ENCODE data around the gene CEBPB. TPM values are rescaled to one million over a fixed set of nuclear protein-coding genes. Genes with fewer than 3 reads are reported as not detected.

The CEBPB gene
- total RNA-seq, 4 donors from 2014 or later: 110 to 267 (median 166) TPM

DNA sequence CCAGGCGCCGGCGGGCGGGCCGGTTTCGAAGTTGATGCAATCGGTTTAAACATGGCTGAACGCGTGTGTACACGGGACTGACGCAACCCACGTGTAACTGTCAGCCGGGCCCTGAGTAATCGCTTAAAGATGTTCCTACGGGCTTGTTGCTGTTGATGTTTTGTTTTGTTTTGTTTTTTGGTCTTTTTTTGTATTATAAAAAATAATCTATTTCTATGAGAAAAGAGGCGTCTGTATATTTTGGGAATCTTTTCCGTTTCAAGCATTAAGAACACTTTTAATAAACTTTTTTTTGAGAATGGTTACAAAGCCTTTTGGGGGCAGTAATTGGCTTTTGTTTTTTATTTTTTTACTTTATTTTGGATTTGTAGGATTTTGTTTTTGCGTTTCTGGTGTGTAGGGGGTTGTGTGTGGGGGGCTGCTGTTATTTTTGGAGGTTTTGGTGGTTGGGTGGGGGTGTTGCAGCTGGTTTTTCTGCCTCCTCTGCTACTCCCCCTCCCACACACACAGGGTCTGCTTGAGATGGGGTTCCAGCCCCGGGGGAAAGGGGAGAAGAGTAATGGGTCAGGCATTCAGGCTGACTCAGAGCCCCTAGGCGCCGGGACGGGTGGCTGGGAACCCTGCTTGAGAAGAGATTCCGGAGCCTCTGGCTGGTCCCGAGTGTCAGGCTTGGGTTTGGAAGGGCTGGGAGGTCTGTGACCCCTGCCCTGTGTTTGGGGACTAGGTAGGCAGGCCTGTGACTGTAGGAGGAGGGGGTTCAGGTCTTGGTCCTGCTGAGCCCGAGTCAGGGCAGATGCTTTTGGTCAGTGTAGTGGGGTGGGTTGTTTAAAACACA, 2.0 kb downstream of the CEBPB start:
- TF ChIP-seq, protein P1, sequence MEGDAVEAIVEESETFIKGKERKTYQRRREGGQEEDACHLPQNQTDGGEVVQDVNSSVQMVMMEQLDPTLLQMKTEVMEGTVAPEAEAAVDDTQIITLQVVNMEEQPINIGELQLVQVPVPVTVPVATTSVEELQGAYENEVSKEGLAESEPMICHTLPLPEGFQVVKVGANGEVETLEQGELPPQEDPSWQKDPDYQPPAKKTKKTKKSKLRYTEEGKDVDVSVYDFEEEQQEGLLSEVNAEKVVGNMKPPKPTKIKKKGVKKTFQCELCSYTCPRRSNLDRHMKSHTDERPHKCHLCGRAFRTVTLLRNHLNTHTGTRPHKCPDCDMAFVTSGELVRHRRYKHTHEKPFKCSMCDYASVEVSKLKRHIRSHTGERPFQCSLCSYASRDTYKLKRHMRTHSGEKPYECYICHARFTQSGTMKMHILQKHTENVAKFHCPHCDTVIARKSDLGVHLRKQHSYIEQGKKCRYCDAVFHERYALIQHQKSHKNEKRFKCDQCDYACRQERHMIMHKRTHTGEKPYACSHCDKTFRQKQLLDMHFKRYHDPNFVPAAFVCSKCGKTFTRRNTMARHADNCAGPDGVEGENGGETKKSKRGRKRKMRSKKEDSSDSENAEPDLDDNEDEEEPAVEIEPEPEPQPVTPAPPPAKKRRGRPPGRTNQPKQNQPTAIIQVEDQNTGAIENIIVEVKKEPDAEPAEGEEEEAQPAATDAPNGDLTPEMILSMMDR (IDR thresholded peaks at IDR 0.05; ENCODE audit: low read depth): no peak

DNA sequence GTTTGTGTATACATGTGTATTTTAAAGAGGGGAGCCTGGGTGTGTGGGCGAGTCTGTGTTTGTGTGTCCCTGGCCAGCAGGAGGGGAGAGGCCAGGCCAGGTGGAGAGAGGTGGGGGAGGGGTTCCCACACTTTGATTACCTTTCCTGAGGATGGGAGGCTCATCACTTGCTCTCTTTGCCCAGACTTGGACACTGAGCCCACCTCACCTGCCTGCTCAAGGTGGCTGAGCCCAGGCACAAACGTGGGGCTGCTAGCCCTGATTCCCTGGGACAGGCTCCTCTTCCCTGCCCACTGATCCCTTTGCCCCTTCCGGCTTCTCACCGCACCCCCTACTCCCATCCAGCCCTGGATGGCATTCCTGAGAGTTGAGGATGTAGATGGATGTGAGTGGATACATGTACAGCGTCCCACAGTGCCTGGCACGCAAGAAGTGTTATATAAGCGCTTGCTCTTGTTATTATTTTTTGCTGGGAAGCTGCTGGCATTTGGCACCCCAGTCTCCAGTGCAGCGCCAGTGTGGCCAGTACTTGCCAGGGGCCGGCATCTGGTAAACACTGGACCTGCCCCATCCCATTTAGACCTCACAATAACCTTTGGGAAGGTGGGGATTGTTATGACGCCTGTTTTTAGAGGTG, 2.7 kb downstream of the CEBPB start:
- TF ChIP-seq, protein P1 (IDR thresholded peaks at IDR 0.05; ENCODE audit: low read depth): no peak

DNA sequence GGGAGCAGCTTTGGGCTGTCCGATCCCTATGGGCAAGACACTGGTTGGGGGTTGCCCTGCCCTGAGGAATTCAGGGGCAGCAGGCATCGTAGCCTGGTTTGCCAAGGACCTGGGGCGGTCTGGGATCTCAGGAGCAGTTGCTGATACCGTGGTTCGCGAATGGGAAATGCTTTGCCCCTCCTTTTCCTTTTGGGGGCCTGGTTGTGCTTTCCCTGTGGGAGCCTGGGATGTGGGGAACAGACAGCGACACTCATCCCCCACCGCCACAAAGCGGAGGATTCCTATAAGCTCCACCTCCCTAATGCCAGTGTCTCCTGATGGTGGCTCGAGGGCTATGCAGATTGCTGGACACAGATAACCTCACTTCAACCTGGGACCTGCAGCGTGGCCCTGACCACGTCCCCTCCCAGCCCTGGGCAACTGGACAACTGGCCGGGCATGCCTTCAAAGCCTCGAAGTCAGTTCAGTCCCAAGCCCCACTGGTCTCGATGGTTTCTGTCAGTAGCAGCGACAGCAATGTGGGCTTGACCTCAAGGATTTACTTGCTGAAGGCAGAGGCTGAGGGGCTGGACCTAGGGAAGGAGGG, 3.3 kb downstream of the CEBPB start:
- TF ChIP-seq, protein P1 (IDR thresholded peaks at IDR 0.05; ENCODE audit: low read depth): no peak

DNA sequence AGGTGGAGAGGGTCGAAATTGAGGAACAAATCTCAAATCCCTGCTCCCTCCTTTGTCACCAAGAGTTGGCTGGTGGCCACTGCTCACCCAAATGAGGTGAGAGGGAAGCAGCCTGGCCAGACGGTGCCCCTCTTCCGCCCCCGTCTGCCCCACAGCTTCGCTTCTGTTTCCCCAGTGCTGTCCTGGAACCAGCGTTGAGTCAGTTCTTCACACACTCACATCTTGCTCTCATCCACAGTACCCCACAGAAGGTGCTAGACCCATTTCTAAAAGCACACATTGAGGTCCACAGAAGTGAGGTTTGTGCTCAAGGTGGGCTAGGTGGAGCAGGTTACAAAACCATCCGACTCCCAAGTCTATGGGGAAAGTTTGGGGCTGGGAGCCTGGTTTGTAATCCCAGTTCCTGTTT, 3.8 kb downstream of the CEBPB start:
- TF ChIP-seq, protein P1 (IDR thresholded peaks at IDR 0.05; ENCODE audit: low read depth): no peak

DNA sequence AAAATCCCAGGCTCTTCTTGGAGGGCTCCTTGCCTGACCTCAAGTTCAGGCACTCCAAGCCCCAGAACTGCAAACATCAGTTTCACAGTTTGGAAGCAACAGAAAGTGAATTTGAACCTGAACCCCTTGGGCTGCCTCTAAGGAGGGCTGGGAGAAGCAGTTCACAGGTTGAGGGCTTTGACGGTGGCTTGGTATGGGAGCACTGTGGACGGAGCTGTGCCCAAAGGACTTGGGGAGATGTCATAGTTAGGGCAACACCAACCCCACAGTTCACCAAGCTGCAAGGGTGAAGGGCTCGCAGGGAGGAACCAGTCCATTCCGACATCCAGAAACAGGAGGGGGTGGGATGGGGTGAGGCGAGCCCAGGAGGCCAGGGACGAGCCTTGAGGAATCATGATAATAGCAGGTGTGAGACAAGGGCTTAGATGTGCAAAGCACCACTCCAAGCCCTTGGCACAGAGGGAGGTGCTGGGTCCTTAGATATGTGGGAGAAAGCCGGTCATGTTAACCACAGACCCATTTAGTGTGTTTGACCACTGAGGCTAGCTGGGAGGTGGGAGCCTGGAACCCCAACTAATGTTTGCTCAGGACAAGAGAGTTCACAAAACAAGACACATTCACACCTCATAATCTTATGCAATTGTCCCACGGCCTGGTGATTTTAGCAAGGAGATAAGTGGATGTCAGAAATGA, 4.3 kb downstream of the CEBPB start:
- TF ChIP-seq, protein P1 (IDR thresholded peaks at IDR 0.05; ENCODE audit: low read depth): no peak

DNA sequence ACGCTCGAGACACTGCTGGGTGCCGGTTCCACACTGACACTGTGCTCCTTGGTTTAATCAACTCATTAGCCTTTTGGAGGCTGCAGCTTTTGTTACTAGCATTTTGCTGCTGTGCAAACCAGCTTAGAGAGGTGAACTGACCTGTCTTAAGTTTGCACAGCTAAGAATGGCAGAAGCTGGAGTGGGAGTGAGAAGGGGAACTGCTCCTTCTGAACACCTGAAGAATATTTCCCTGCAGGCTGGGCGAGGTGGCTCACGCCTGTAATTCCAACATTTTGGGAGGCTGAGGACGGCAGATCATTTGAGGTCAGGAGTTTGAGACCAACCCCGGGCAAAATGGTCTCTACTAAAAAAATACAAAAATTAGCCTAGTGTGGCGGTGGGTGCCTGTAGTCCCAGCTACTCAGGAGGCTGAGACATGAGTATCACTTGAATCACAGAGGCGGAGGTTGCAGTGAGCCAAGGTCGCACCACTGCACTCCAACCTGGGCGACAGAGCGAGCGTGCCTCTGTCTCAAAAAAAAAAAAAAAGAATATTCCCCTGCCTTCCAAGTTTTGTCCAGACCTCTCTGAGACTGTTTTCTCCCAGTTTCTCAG, 5.0 kb downstream of the CEBPB start:
- TF ChIP-seq, protein P1 (IDR thresholded peaks at IDR 0.05; ENCODE audit: low read depth): no peak
